CD4-positive, alpha-beta T cell (primary cell): ENCODE data around the gene RCAN2. TPM values are rescaled to one million over a fixed set of nuclear protein-coding genes. Genes with fewer than 3 reads are reported as not detected.

Source experiments
- ATAC-seq: fragments of 200-7000 bp; cut with Tn5 transposase; one replicate; pipeline ENCODE4 v1.10.0; 2022; ENCODE audit warnings: mild to moderate bottlenecking; ENCODE audit not compliant: poor library complexity
- CTCF ChIA-PET: fragments of 350-600 bp; sonication (Branson Sonifier 250); formaldehyde crosslinking; loops from one replicate; lab custom pipeline; 2021; ENCODE audit warnings: antibody characterized with exemption, inconsistent platforms; lab: Charles Lee
- POLR2A ChIA-PET: fragments of 350-600 bp; sonication (Branson Sonifier 250); formaldehyde crosslinking; loops from one replicate; lab custom pipeline; 2021; ENCODE audit warnings: antibody characterized with exemption, inconsistent platforms; lab: Charles Lee
- DNase-seq, 14 experiments: peaks; one replicate each; pipeline ENCODE4 v3.0.0-alpha.2; 2013 to 2020; ENCODE audit warnings: mixed read lengths in 2 of 14
- H3K27ac ChIP-seq, 2 donors: one replicate each; pipeline versions ENCODE4 v1.5.1 to v1.7.0; 2013; ENCODE audit warnings: low read length in 2 of 2, low read depth in 1 of 2, mild to moderate bottlenecking in 1 of 2
- H3K27me3 ChIP-seq, 2 experiments: 1 replicate in 1 of 2; 2 replicates in 1 of 2; pipeline versions ENCODE4 v1.6.1 to v1.7.0; 2013; ENCODE audit warnings: low read length in 2 of 2, control low read depth in 1 of 2, mild to moderate bottlenecking in 1 of 2, moderate library complexity in 1 of 2; ENCODE audit not compliant: insufficient read depth in 2 of 2, control insufficient read depth in 1 of 2
- H3K36me3 ChIP-seq: one replicate; pipeline ENCODE4 v1.6.1; 2013; ENCODE audit warnings: low read length, control low read depth; ENCODE audit not compliant: insufficient read depth
- H3K4me1 ChIP-seq: one replicate; pipeline ENCODE4 v1.6.1; 2013; ENCODE audit warnings: low read length, control low read depth; ENCODE audit not compliant: insufficient read depth
- H3K4me3 ChIP-seq: one replicate; pipeline ENCODE4 v1.5.1; 2013; ENCODE audit warnings: mild to moderate bottlenecking, low read length, moderate library complexity
- H3K9me3 ChIP-seq, 2 experiments: 1 replicate in 1 of 2; 2 replicates in 1 of 2; pipeline versions ENCODE4 v1.6.1 to v1.7.0; 2013; ENCODE audit warnings: low read length in 2 of 2, mild to moderate bottlenecking in 2 of 2, control low read depth in 1 of 2, moderate library complexity in 1 of 2; ENCODE audit not compliant: control insufficient read depth in 1 of 2, insufficient read depth in 1 of 2
- H3K27ac Mint-ChIP-seq: one replicate; pipeline ENCODE4 v1.8.0; 2020; ENCODE audit warnings: mixed read lengths
- H3K27me3 Mint-ChIP-seq: one replicate; pipeline ENCODE4 v1.8.0; 2021; ENCODE audit warnings: mixed read lengths
- H3K36me3 Mint-ChIP-seq: one replicate; pipeline ENCODE4 v1.8.0; 2021; ENCODE audit warnings: low read depth, mixed read lengths
- H3K4me1 Mint-ChIP-seq: one replicate; pipeline ENCODE4 v1.8.0; 2021; ENCODE audit warnings: low read depth, mixed read lengths
- H3K4me3 Mint-ChIP-seq: one replicate; pipeline ENCODE4 v1.8.0; 2020; ENCODE audit warnings: mild to moderate bottlenecking, mixed read lengths
- H3K9me3 Mint-ChIP-seq: one replicate; pipeline ENCODE4 v1.8.0; 2020; ENCODE audit warnings: mixed read lengths
- CTCF ChIP-seq: fragments of 200-600 bp; IDR thresholded peaks from one replicate; pipeline ENCODE4 v1.8.0; 2022; ENCODE audit warnings: antibody characterized with exemption, mild to moderate bottlenecking
- intact Hi-C, 2 experiments: fragments of 100-400 bp; cut with DNase I in 1 of 2; cut with micrococcal nuclease in 1 of 2; formaldehyde crosslinking; loops; one replicate each; pipeline versions ENCODE4 v1.15.1 to v1.9.0; 2023 to 2025; cut with DNase I, micrococcal nuclease
- total RNA-seq, 174 experiments: library from RNA in 2 of 174; stranded (reverse) in 2 of 174; gene quantifications; one replicate each; pipeline ENCODE4 v1.2.3 and lab custom pipeline; 2021 to 2026

Gene RCAN2
- total RNA-seq, 2 experiments from 2014 or later = not detected

- Histone ChIP-seq H3K9me3 (no peaks in the 10 kb centered on the region), H3K4me3 (no peak overlapping the region), H3K4me1 (no peaks in the 10 kb centered on the region), H3K36me3 (no peaks in the 10 kb centered on the region), H3K27ac (no peak overlapping the region), H3K27me3 (peaks cover 0 to 2% of the 10 kb centered on the region in 2 experiments)
- ChIA-PET CTCF (no interaction called here), POLR2A (no interaction called here)
- intact Hi-C loops = no loop called here
- H3K9me3 Mint-ChIP-seq = no peaks in the 10 kb centered on the region
- DNase-seq (no peak), ATAC-seq (no peak)
- peaks cover 40% of the 10 kb centered on the region for H3K27me3 Mint-ChIP-seq
- H3K4me1 Mint-ChIP-seq = no peaks in the 10 kb centered on the region
- H3K4me3 Mint-ChIP-seq = no peak overlapping the region
- no peaks in the 10 kb centered on the region for H3K36me3 Mint-ChIP-seq
- H3K27ac Mint-ChIP-seq = no peak overlapping the region
- TF ChIP-seq CTCF = no peak
Measured at GRCh38 chr6:46331461-46331860, 159.8 kb downstream of the RCAN2 start.

- H3K27ac Mint-ChIP-seq = no peak overlapping the region
- H3K4me1 Mint-ChIP-seq = no peaks in the 10 kb centered on the region
- ChIA-PET CTCF (interaction anchor here (0.6 kb wide), 1 partner anchor 32 kb away, joined by 3 read pairs; no protein-coding TSS in a partner anchor), POLR2A (no interaction called here)
- no peaks in the 10 kb centered on the region for H3K9me3 Mint-ChIP-seq
- no peak overlapping the region for H3K27ac ChIP-seq
- no peaks in the 10 kb centered on the region for H3K36me3 ChIP-seq
- ATAC-seq (no peak), DNase-seq (no peak)
- H3K27me3 ChIP-seq = no peaks in the 10 kb centered on the region
- peaks cover 31% of the 10 kb centered on the region for H3K27me3 Mint-ChIP-seq
- H3K4me3 ChIP-seq = no peak overlapping the region
- H3K4me1 ChIP-seq = no peaks in the 10 kb centered on the region
- no peaks in the 10 kb centered on the region for H3K9me3 ChIP-seq
- no peaks in the 10 kb centered on the region for H3K36me3 Mint-ChIP-seq
- no peak overlapping the region for H3K4me3 Mint-ChIP-seq
- no peak for TF ChIP-seq CTCF
- intact Hi-C loops = no loop called here
Measured at GRCh38 chr6:46329568-46329967, 161.7 kb downstream of the RCAN2 start.

- H3K27ac Mint-ChIP-seq = no peak overlapping the region
- H3K9me3 Mint-ChIP-seq = no peaks in the 10 kb centered on the region
- Histone ChIP-seq H3K36me3 (no peaks in the 10 kb centered on the region), H3K27ac (no peak overlapping the region), H3K9me3 (no peaks in the 10 kb centered on the region), H3K27me3 (no peaks in the 10 kb centered on the region), H3K4me1 (no peaks in the 10 kb centered on the region), H3K4me3 (no peak overlapping the region)
- no peaks in the 10 kb centered on the region for H3K36me3 Mint-ChIP-seq
- no peak for ATAC-seq
- H3K27me3 Mint-ChIP-seq = peaks cover 14% of the 10 kb centered on the region
- TF ChIP-seq CTCF = no peak
- intact Hi-C loops = no loop called here
- ChIA-PET POLR2A (no interaction called here), CTCF (no interaction called here)
- H3K4me3 Mint-ChIP-seq = no peak overlapping the region
- DNase-seq = no peak
- H3K4me1 Mint-ChIP-seq = no peaks in the 10 kb centered on the region
Measured at GRCh38 chr6:46327779-46328178, 163.5 kb downstream of the RCAN2 start.
